A673 (cell line): ENCODE measurements around the gene C5orf58. TPM values are rescaled to one million over a fixed set of nuclear protein-coding genes. Genes with fewer than 3 reads are reported as not detected.

ENCODE experiments used
- BruUV-seq: library from RNA; stranded (reverse); fragments of 400-500 nt; replicated peaks from 2 replicates; lab custom pipeline; 2021; lab: Mats Ljungman, UMichigan
- CTCF ChIA-PET: fragments of 300-600 bp; sonication (Branson Sonifier 250); formaldehyde crosslinking; loops from one replicate; lab custom pipeline; 2022; ENCODE audit warnings: antibody characterized with exemption; lab: Charles Lee
- POLR2A ChIA-PET: fragments of 300-600 bp; sonication (Branson Sonifier 250); formaldehyde crosslinking; loops from one replicate; lab custom pipeline; 2022; ENCODE audit warnings: antibody characterized with exemption; ENCODE audit not compliant: low non-redundant PET; lab: Charles Lee
- DNase-seq: peaks from one replicate; pipeline ENCODE4 v3.0.0-alpha.2; 2015; ENCODE audit warnings: low spot score
- H3K27ac ChIP-seq: fragments of 200-600 bp; sonication (generic); 2 replicates; pipeline ENCODE4 v1.5.1; 2016; ENCODE audit warnings: mixed run types, low read depth, mild to moderate bottlenecking, mixed read lengths, antibody characterized with exemption, low read length; ENCODE audit not compliant: poor library complexity, severe bottlenecking
- H3K27me3 ChIP-seq: fragments of 200-600 bp; sonication (generic); replicated peaks from 2 replicates; pipeline ENCODE4 v1.6.1; 2017; ENCODE audit warnings: mixed run types, low read depth, mild to moderate bottlenecking, mixed read lengths, antibody characterized with exemption, low read length; ENCODE audit not compliant: insufficient read depth, poor library complexity
- H3K36me3 ChIP-seq: fragments of 200-600 bp; sonication (generic); 2 replicates; pipeline ENCODE4 v1.6.1; 2016; ENCODE audit warnings: mixed run types, mild to moderate bottlenecking, mixed read lengths, antibody characterized with exemption, low read length; ENCODE audit not compliant: insufficient read depth, poor library complexity, severe bottlenecking
- H3K4me1 ChIP-seq: fragments of 200-600 bp; sonication (generic); 2 replicates; pipeline ENCODE4 v1.6.1; 2017; ENCODE audit warnings: mixed run types, mild to moderate bottlenecking, mixed read lengths, antibody characterized with exemption, low read length; ENCODE audit not compliant: insufficient read depth, poor library complexity, severe bottlenecking
- H3K4me3 ChIP-seq: fragments of 200-600 bp; sonication (generic); 2 replicates; pipeline ENCODE4 v1.5.1; 2016; ENCODE audit warnings: low read depth, mixed run types, mild to moderate bottlenecking, mixed read lengths, low read length; ENCODE audit not compliant: poor library complexity, severe bottlenecking
- H3K9me3 ChIP-seq: fragments of 200-600 bp; sonication (generic); 2 replicates; pipeline ENCODE4 v1.6.1; 2016; ENCODE audit warnings: mixed run types, low read depth, mild to moderate bottlenecking, mixed read lengths, antibody characterized with exemption, low read length; ENCODE audit not compliant: poor library complexity, severe bottlenecking
- CTCF ChIP-seq: fragments of 300-800, 200-600 bp; sonication (generic); conservative IDR thresholded peaks from 2 replicates; pipeline ENCODE4 v1.5.1; 2017; ENCODE audit warnings: low read depth, mild to moderate bottlenecking, antibody characterized with exemption, low read length, moderate library complexity, mixed read lengths
- EZH2 ChIP-seq: fragments of 200-600 bp; sonication (generic); IDR thresholded peaks from 2 replicates; pipeline ENCODE4 v1.6.1; 2017; ENCODE audit warnings: borderline replicate concordance, low read depth, mild to moderate bottlenecking, mixed read lengths, antibody characterized with exemption, low read length; ENCODE audit not compliant: poor library complexity, severe bottlenecking
- intact Hi-C: fragments of 100-400 bp; cut with micrococcal nuclease; formaldehyde crosslinking; loops from one replicate; pipeline ENCODE4 v1.10.0; 2022; ENCODE audit not compliant: unreplicated experiment
- total RNA-seq: library from RNA; stranded (reverse); gene quantifications from 2 replicates; pipeline ENCODE4 v1.2.3, GENCODE V29; 2021

C5orf58 gene
- total RNA-seq, 1 experiment from 2014 or later = not detected

- H3K27ac ChIP-seq = no peak overlapping the region
Measured at GRCh38 chr5:170201311-170201710, 31.5 kb upstream of the C5orf58 start.

GRCh38 chr5:170202117-170202516 is 30.7 kb upstream of the C5orf58 start:
- no peak overlapping the region for H3K27ac ChIP-seq
- no peaks in the 10 kb centered on the region for H3K4me1 ChIP-seq
- BruUV-seq = no TSS peak
- DNase-seq = no peak
- H3K27me3 ChIP-seq = no peaks in the 10 kb centered on the region
- ChIA-PET POLR2A (no interaction called here), CTCF (no interaction called here)
- H3K36me3 ChIP-seq = no peaks in the 10 kb centered on the region
- no peaks in the 10 kb centered on the region for H3K9me3 ChIP-seq
- H3K4me3 ChIP-seq = no peak overlapping the region
- TF ChIP-seq EZH2 (no peak), CTCF (no peak)
- intact Hi-C loops = no loop called here

More at GRCh38 chr5:170201311-170201710, 31.5 kb upstream of the C5orf58 start:
- Histone ChIP-seq H3K36me3 (no peaks in the 10 kb centered on the region), H3K4me1 (no peaks in the 10 kb centered on the region), H3K4me3 (no peak overlapping the region), H3K9me3 (no peaks in the 10 kb centered on the region), H3K27me3 (no peaks in the 10 kb centered on the region)
- ChIA-PET POLR2A (no interaction called here), CTCF (no interaction called here)
- TF ChIP-seq CTCF = no peak
- no peak for TF ChIP-seq EZH2
- intact Hi-C loops = no loop called here
- BruUV-seq = no TSS peak
- DNase-seq = no peak

GRCh38 chr5:170204202-170204601 is 28.6 kb upstream of the C5orf58 start:
- DNase-seq = no peak
- no TSS peak for BruUV-seq
- ChIA-PET CTCF (no interaction called here), POLR2A (no interaction called here)
- no peak for TF ChIP-seq EZH2
- TF ChIP-seq CTCF = no peak
- H3K4me3 ChIP-seq = no peak overlapping the region
- no peaks in the 10 kb centered on the region for H3K4me1 ChIP-seq
- no peaks in the 10 kb centered on the region for H3K27me3 ChIP-seq
- no peak overlapping the region for H3K27ac ChIP-seq
- intact Hi-C loops = no loop called here
- no peaks in the 10 kb centered on the region for H3K36me3 ChIP-seq
- H3K9me3 ChIP-seq = no peaks in the 10 kb centered on the region
